Measurements from ENCODE around the gene VPS13D.
"Not testable (repeated sequence)": the region's sequence is repeated elsewhere in the genome, so short reads cannot be mapped to it uniquely, and the experiment has no call there.

The VPS13D gene

GRCh38 chr1:12511516-12512468 is 282.0 kb downstream of the VPS13D start:
- no peak for DNase-seq

- DNase-seq: no peak
Measured at GRCh38 chr1:12513181-12513580, 283.4 kb downstream of the VPS13D start.

GRCh38 chr1:12514590-12514989 is 284.8 kb downstream of the VPS13D start:
- DNase-seq: no peak

GRCh38 chr1:12515234-12515633 is 285.4 kb downstream of the VPS13D start:
- DNase-seq: no peak

- no peak for DNase-seq
Measured at GRCh38 chr1:12516741-12517140, 286.9 kb downstream of the VPS13D start.

DNA sequence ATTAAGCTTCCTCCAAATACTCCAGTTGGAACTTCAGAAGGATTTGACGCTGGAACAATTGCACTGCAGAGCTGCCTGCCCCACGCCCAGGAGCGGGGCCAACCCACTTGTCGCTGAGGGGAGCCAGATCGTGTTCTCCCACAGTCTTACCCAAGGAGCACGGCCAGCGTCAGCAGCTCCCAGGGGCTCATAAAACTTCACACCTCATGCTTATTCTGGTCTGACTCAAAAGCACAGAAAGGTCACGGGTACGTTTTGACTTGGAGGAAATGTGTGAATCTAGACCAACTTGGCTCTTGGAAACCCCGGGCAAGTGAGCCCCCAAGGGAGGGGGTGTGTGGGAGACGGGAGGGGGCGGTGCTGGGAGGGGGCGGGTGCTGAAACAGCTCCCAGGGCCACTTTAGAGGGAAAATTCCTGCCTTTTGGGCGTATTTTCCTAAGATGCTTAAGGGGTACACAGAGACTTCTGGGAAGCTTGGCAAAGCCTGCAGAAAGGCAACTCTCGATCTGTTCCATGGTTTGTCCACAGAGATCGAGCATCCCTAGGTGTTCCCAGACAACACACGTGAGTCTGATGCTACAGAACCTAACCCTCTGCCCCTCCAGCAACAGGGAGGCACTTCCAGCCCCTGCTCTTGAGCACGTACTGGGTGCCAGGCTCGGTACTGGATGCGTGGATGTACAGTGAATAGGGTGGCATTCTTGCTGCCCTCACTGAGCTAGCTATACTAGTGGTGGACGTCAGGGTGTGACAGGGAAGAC is 289.3 kb downstream of the VPS13D start:
- DNase-seq: peak in 38 of 58 donors; percentile 14 to 76 (median 42)

DNA sequence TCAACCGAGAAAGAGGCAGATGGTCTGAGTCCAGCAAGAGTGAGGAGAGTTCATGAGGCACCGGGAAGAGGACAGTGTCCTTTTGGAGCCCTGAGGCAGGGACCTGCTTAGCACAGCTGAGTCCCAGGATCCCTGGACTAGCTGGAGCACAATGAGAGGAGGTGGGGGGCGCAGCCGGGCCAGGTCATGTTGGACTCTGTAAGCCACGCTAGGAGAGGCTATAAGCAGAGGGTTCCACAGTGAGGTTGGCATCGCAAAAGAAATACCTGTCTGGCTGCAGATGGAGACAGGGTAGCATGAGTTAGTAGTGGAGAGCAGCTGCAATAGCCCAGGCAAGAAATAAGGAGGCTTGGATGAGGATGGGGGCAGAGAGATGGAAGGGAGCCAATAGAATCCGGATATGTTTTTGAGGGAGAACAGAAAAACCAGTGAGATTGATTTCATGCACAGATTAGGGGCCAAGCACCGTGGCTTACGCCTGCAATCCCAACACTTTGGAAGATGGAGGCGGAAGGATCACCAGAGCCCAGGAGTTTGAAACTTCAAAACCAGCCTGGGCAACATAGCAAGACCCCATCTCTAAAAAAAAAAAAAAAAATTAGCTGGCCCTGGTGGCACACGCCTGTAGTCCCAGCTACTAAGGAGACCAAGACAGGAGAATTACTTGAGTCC is 290.0 kb downstream of the VPS13D start:
- DNase-seq: no peak

DNA sequence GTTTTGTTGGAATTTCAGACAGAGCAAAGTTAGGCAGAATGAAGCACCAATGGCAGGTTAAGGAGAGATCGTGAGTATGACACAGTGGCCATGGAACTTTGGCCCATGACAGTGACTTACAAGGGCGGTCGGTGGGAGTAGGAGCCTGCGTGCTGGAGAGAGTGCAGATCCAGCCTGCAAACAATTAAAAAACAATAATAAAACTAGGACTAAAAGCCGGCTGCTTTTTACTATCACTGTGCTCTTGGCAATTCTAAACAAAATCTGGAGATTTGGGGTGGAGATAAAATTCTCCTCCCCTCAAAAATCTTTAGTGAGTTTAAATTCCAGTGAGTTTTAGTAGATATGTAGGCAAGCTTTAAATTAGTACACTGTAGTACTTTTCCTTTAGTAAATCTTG is 291.3 kb downstream of the VPS13D start:
- DNase-seq: no peak

DNA sequence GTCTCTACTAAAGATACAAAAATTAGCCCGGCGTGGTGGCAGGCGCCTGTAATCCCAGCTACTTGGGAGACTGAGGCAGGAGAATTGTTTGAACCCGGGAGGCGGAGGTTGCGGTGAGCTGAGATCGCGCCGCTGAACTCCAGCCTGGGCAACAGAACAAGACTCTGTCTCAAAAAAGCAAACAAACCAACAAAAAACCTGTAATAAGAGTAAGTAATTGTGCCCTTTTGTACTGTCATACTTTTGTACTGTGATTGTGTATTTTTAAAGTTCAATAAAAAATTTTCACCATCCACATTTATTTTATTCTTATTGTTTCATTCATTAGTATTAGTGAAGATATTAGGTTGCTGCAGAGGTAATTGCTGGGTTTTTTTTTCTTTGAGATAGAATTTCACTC is 292.9 kb downstream of the VPS13D start:
- DNase-seq: not testable (repeated sequence)

DNA sequence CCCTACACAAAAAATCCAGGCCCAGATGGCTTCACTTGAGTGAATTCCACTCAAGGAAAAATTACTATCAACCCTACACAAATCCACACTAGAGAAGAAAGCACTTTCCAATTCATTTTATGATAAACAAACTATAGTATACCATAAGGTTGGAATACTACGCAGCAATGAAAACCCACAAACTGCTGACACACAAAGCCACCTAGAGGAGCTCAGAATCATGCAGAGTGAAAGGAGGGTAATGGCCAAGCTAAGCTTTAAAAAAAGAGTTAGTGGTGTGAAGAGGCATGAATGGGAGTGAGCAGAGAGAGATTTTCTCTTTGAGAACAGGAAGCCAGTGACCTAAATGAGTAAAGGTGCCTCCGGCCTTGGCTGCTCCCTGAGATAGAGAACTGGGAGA is 294.4 kb downstream of the VPS13D start:
- no peak for DNase-seq

- peak in 2 of 58 donors; percentile 7 to 16 for DNase-seq
Measured at GRCh38 chr1:12525311-12526181, 295.7 kb downstream of the VPS13D start.

GRCh38 chr1:12527564-12527963 is 297.7 kb downstream of the VPS13D start:
- peak in 1 of 58 donors; percentile 11 for DNase-seq

GRCh38 chr1:12528021-12528852 is 298.4 kb downstream of the VPS13D start:
- peak in 14 of 58 donors; percentile 7 to 43 (median 22) for DNase-seq

- no peak for DNase-seq
Measured at GRCh38 chr1:12529640-12530174, 299.9 kb downstream of the VPS13D start.

GRCh38 chr1:12530462-12531178 is 300.8 kb downstream of the VPS13D start:
- no peak for DNase-seq

- no peak for DNase-seq
Measured at GRCh38 chr1:12531179-12531499, 301.3 kb downstream of the VPS13D start.

DNA sequence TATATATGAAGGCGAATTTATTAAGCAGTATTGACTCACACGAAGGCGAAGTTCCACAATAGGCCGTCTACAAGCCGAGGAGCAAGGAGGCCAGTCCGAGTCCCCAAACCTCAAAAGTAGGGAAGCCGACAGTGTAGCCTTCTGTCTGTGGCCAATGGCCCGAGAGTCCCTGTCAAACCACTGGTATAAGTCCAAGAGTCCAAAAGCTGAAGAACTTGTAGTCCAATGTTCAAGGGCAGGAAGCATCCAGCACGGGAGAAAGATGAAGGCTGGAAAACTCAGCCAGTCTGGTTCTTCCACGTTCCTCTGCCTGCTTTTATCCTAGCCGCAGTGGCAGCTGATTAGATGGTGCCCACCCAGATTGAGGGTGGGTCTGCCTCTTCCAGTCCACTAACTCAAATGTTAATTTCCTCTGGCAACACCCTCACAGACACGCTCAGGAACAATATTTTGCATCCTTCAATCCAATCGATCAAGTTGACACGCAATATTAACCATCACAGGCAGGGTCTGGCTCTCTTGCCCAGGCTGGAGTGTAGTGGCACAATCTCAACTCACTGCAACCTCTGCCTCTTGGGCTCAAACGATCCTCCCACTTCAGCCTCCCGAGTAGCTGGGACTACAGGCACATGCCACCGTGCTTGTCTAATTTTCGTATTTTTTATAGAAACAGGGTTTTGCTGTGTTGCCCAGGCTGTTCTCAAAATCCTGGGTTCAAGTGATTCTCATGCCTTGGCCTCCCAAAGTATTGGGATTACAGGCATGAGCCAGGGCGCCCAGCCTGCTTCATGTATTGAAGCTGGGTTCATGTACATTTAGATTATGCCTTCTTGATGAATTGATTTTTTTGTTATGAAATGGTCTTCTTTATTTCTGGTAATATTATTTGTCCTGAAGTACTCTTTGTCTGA is 302.8 kb downstream of the VPS13D start:
- DNase-seq: no peak

Measured in anterior cingulate cortex (tissue), 58 donors.